OCI-LY7 (cell line): ENCODE data around the gene H2BW1. TPM values are rescaled to one million over a fixed set of nuclear protein-coding genes. Genes with fewer than 3 reads are reported as not detected.
"Not testable (repeated sequence)": the region's sequence is repeated elsewhere in the genome, so short reads cannot be mapped to it uniquely, and the experiment has no call there.

ENCODE experiments used
- Bru-seq: library from RNA; stranded (reverse); fragments of 400-500 nt; gene quantifications from one replicate; lab custom pipeline; 2021; lab: Mats Ljungman, UMichigan
- BruChase-seq, 2 experiments: library from RNA; stranded (reverse); fragments of 400-500 nt; gene quantifications; one replicate each; lab custom pipeline; 2021; lab: Mats Ljungman, UMichigan
- BruUV-seq: library from RNA; stranded (reverse); fragments of 400-500 nt; replicated peaks from 2 replicates; lab custom pipeline; 2021; lab: Mats Ljungman, UMichigan
- CTCF ChIA-PET: fragments of 300-600 bp; sonication (Branson Sonifier 250); formaldehyde crosslinking; loops from one replicate; lab custom pipeline; 2022; ENCODE audit warnings: antibody characterized with exemption; ENCODE audit not compliant: unreplicated experiment; lab: Charles Lee
- POLR2A ChIA-PET: fragments of 300-600 bp; sonication (Branson Sonifier 250); formaldehyde crosslinking; loops from one replicate; lab custom pipeline; 2022; ENCODE audit warnings: antibody characterized with exemption; lab: Charles Lee
- DNase-seq: peaks from one replicate; pipeline ENCODE4 v3.0.0-alpha.2; 2015; ENCODE audit warnings: low spot score
- H2AFZ ChIP-seq: fragments of 200-600 bp; sonication (generic), shearing (Covaris generic); 2 replicates; pipeline ENCODE4 v1.6.1; 2014; ENCODE audit warnings: mild to moderate bottlenecking, antibody characterized with exemption, low read length, moderate library complexity
- H3K27ac ChIP-seq: fragments of 200-600 bp; sonication (generic); 2 replicates; pipeline ENCODE4 v1.5.1; 2014; ENCODE audit warnings: mixed run types, low read depth, mild to moderate bottlenecking, moderate library complexity, low read length, inconsistent platforms; ENCODE audit not compliant: poor library complexity, severe bottlenecking
- H3K36me3 ChIP-seq: fragments of 200-600 bp; sonication (generic); 2 replicates; pipeline ENCODE4 v1.6.1; 2014; ENCODE audit warnings: mild to moderate bottlenecking, antibody characterized with exemption, low read length, moderate library complexity, mixed read lengths; ENCODE audit not compliant: insufficient read depth
- H3K4me1 ChIP-seq: fragments of 200-600 bp; sonication (generic); 2 replicates; pipeline ENCODE4 v1.5.1; 2014; ENCODE audit warnings: mild to moderate bottlenecking, low read length; ENCODE audit not compliant: insufficient read depth, poor library complexity, severe bottlenecking
- H3K4me2 ChIP-seq: fragments of 200-600 bp; sonication (generic); 2 replicates; pipeline ENCODE4 v1.6.1; 2014; ENCODE audit warnings: mild to moderate bottlenecking, low read length
- H3K4me3 ChIP-seq: fragments of 200-600 bp; sonication (generic); 2 replicates; pipeline ENCODE4 v1.5.1; 2014; ENCODE audit warnings: mild to moderate bottlenecking, low read depth, low read length; ENCODE audit not compliant: poor library complexity, severe bottlenecking
- H3K79me2 ChIP-seq: fragments of 200-600 bp; sonication (generic); 2 replicates; pipeline ENCODE4 v1.6.1; 2016; ENCODE audit warnings: low read depth, mild to moderate bottlenecking, low read length, moderate library complexity, mixed read lengths; ENCODE audit not compliant: insufficient read depth
- H3K9me2 ChIP-seq: fragments of 200-600 bp; sonication (generic); 2 replicates; pipeline ENCODE4 v1.6.1; 2016; ENCODE audit warnings: mild to moderate bottlenecking, low read length, mixed read lengths; ENCODE audit not compliant: insufficient read depth
- H3K9me3 ChIP-seq: fragments of 200-600 bp; sonication (generic); 2 replicates; pipeline ENCODE4 v1.6.1; 2014; ENCODE audit warnings: mild to moderate bottlenecking, mixed run types, low read length, mixed read lengths
- H4K20me1 ChIP-seq: fragments of 200-600 bp; sonication (generic); 2 replicates; pipeline ENCODE4 v1.6.1; 2014; ENCODE audit warnings: mild to moderate bottlenecking, antibody characterized with exemption, low read length, moderate library complexity, mixed read lengths; ENCODE audit not compliant: insufficient read depth
- EZH2phosphoT487 ChIP-seq: fragments of 200-600 bp; sonication (generic); IDR thresholded peaks from 2 replicates; pipeline ENCODE4 v1.6.1; 2018; ENCODE audit warnings: low read depth, borderline replicate concordance, mild to moderate bottlenecking, mixed run types, antibody characterized with exemption, low read length, moderate library complexity, mixed read lengths
- intact Hi-C: fragments of 100-400 bp; cut with micrococcal nuclease; formaldehyde crosslinking; loops from one replicate; pipeline ENCODE4 v1.10.0; 2022; ENCODE audit not compliant: unreplicated experiment
- long read RNA-seq: library from polyadenylated mRNA; stranded (forward); transcript quantifications from one replicate; pipeline ENCODE4 v2.0.0, GENCODE V29; 2022
- total RNA-seq, 2 experiments: library from RNA; depleted of rRNA in 1 of 2; stranded (reverse); fragments of >200 nt in 1 of 2; shearing (Covaris generic) in 1 of 2; gene quantifications; 2 replicates each; pipeline ENCODE4 v1.2.3, GENCODE V29; 2014 to 2022
- TF ChIP-seq, protein P1 (sequence below): fragments of 200-600 bp; sonication (generic); conservative IDR thresholded peaks from 2 replicates; pipeline ENCODE4 v1.5.1; 2014; ENCODE audit warnings: mild to moderate bottlenecking, antibody characterized with exemption, low read length, moderate library complexity, mixed read lengths

The H2BW1 gene, protein sequence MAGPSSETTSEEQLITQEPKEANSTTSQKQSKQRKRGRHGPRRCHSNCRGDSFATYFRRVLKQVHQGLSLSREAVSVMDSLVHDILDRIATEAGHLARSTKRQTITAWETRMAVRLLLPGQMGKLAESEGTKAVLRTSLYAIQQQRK
- not detected in 2 replicates for total RNA-seq (2014; rRNA removed; shearing (Covaris generic))
- total RNA-seq (2022): not detected in 2 replicates
- not detected for Bru-seq, nascent RNA
- not detected for BruChase-seq, experiment 1, labeled RNA remaining after a 6-hour chase
- not detected for BruChase-seq, experiment 2, labeled RNA remaining after a 2-hour chase
- long read RNA-seq: 0 reads

DNA sequence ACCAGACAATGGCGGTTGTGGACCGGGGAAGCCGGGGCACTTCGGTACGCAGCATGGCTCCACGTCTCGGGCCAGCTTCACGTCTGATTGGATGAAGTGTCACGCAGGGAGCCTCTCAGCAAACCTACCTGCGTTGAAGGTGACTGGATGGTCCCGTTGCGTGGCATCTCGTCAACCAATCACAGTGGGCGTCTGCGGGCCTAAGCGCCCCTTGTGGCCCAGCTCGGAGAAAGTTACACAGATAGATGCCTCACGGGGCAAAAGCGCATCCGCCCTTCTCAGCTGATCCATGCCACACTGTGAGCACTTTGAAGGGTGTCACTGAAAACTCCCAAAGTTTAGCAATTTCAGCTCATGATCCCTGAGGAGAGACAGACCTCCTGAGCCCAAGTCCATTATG lies at the start of gene H2BW1:
Gene H2BW1 (minus strand): TSS at position 103 of the 400 bp plus-strand sequence. CDS start 132 bp downstream, outside the sequence.
- ChIA-PET POLR2A (no interaction called here), CTCF (no interaction called here)
- H3K9me3 ChIP-seq: no peaks in the 10 kb centered on the region
- intact Hi-C loops: no loop called here
- H3K36me3 ChIP-seq: no peaks in the 10 kb centered on the region
- H3K4me3 ChIP-seq: no peak within 1 kb of the TSS
- no peak within 1 kb of the TSS for H3K27ac ChIP-seq
- TF ChIP-seq, protein P1, sequence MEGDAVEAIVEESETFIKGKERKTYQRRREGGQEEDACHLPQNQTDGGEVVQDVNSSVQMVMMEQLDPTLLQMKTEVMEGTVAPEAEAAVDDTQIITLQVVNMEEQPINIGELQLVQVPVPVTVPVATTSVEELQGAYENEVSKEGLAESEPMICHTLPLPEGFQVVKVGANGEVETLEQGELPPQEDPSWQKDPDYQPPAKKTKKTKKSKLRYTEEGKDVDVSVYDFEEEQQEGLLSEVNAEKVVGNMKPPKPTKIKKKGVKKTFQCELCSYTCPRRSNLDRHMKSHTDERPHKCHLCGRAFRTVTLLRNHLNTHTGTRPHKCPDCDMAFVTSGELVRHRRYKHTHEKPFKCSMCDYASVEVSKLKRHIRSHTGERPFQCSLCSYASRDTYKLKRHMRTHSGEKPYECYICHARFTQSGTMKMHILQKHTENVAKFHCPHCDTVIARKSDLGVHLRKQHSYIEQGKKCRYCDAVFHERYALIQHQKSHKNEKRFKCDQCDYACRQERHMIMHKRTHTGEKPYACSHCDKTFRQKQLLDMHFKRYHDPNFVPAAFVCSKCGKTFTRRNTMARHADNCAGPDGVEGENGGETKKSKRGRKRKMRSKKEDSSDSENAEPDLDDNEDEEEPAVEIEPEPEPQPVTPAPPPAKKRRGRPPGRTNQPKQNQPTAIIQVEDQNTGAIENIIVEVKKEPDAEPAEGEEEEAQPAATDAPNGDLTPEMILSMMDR: no peak
- no peak for TF ChIP-seq EZH2phosphoT487
- no peaks in the 10 kb centered on the region for H3K4me1 ChIP-seq
- H2AFZ ChIP-seq: no peak within 1 kb of the TSS
- H3K4me2 ChIP-seq: no peak within 1 kb of the TSS
- no TSS peak for BruUV-seq
- H3K9me2 ChIP-seq: no peaks in the 10 kb centered on the region
- DNase-seq: no peak
- H3K79me2 ChIP-seq: no peaks in the 10 kb centered on the region
- no peaks in the 10 kb centered on the region for H4K20me1 ChIP-seq

DNA sequence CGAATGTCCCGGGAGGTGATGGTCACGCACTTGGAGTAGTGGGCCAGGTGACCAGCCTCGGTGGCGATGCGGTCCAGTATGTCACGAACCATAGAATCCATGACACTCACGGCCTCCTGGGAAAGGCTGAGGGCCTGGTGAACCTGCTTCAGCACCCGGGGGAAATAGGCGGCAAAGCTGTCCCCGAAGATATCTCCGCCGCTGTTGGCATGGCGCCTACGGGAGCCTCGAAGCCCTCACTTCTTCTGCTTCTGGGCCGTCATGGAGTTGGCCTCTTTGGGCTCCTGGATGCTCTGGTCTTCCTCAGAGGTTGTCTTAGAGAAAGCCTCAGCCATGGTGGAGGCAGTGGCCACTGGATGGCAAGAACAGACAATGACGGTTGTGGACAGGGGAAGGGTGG lies 49.1 kb upstream of the H2BW1 start:
- H3K79me2 ChIP-seq, BruUV-seq, DNase-seq, H3K4me1 ChIP-seq, H3K9me3 ChIP-seq, intact Hi-C loops, POLR2A ChIA-PET, H3K4me2 ChIP-seq, H3K9me2 ChIP-seq, H3K27ac ChIP-seq, H3K4me3 ChIP-seq, H3K36me3 ChIP-seq, CTCF ChIA-PET, H4K20me1 ChIP-seq, H2AFZ ChIP-seq: not testable (repeated sequence)

DNA sequence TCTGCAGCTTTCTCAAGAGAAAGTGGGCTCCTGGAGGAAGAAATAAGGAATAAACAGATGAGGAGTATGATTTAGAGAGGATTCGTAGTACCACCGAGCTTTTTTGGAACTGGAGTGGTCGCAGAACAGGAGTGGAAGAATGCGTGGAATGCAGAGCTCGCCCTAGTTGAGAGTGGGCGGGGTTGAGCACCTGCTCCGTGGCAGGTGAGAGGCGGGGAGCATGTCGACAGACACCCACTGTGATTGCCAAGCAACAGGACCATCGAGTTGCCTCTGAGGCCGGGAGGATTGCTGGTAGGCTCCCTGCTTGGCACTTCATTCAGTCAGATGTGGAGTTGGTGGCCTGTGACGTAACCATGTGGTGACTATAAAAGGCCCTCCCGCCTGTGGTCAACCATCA lies 41.4 kb upstream of the H2BW1 start:
- POLR2A ChIA-PET, H3K27ac ChIP-seq, H3K4me1 ChIP-seq, H3K9me3 ChIP-seq, DNase-seq, H3K9me2 ChIP-seq, intact Hi-C loops, H4K20me1 ChIP-seq, H3K36me3 ChIP-seq, H3K4me2 ChIP-seq, BruUV-seq, H3K79me2 ChIP-seq, H3K4me3 ChIP-seq, H2AFZ ChIP-seq, CTCF ChIA-PET: not testable (repeated sequence)
